Activated CD4-positive, alpha-beta T cell treated with anti-CD3 and anti-CD28 coated beads, Interleukin-2, amount 10 ng/mL, durations not matched to agents 24 days and 14 days (primary cell): ENCODE data around the gene CCDC201. TPM values are rescaled to one million over a fixed set of nuclear protein-coding genes. Genes with fewer than 3 reads are reported as not detected.

Experiments
- DNase-seq: peaks from one replicate; pipeline ENCODE4 v3.0.0; 2022
- H3K27ac Mint-ChIP-seq: one replicate; pipeline ENCODE4 v1.8.0; 2022; ENCODE audit warnings: mild to moderate bottlenecking, mixed read lengths
- H3K27me3 Mint-ChIP-seq: one replicate; pipeline ENCODE4 v1.8.0; 2022; ENCODE audit warnings: mixed read lengths
- H3K36me3 Mint-ChIP-seq: one replicate; pipeline ENCODE4 v1.8.0; 2022; ENCODE audit warnings: low read depth, mild to moderate bottlenecking, mixed read lengths
- H3K4me1 Mint-ChIP-seq: one replicate; pipeline ENCODE4 v1.8.0; 2021; ENCODE audit warnings: mixed read lengths
- H3K4me3 Mint-ChIP-seq: one replicate; pipeline ENCODE4 v1.8.0; 2022; ENCODE audit warnings: mild to moderate bottlenecking, moderate library complexity, mixed read lengths
- H3K9me3 Mint-ChIP-seq: one replicate; pipeline ENCODE4 v1.8.0; 2021; ENCODE audit warnings: mixed read lengths
- intact Hi-C: fragments of 100-400 bp; cut with micrococcal nuclease; formaldehyde crosslinking; loops from one replicate; pipeline ENCODE4 v1.15.1; 2023
- total RNA-seq: library from RNA; stranded (reverse); gene quantifications from 2 replicates; pipeline ENCODE4 v1.2.3, GENCODE V29; 2022

Gene CCDC201, protein sequence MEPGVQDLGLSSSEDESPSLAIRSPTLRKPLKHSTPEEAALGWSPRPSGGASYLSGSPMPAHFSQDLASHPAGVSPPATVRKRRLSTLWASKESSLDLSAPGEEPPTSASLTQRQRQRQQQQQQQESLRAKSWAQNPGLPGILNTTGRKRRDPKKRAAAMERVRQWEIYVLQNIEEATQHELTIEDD
- total RNA-seq = not detected in 2 replicates

DNA sequence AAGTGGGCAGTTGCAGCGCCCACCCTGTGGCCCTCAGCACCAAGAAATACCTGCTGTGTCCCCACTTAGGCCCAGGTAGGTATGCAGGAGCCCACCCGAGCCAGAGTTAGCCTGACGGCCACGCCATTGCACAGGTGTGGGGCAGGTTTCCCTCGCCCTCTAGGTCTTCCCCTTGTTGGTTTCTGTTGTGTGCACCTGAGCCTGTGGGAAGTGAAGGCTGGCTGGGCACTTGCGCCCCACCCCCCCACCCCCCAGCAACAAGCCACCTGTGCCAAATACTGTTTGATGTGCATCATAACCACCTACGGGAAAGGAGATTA lies at the start of gene CCDC201:
CCDC201 (minus strand) TSS at position 48 of the 320 bp plus-strand sequence. CDS start 75 bp downstream, outside the sequence.
- no peaks in the 10 kb centered on the region for H3K27me3 Mint-ChIP-seq
- intact Hi-C loops = no loop called here
- DNase-seq = no peak
- H3K9me3 Mint-ChIP-seq = no peaks in the 10 kb centered on the region
- H3K27ac Mint-ChIP-seq = no peak within 1 kb of the TSS
- no peaks in the 10 kb centered on the region for H3K36me3 Mint-ChIP-seq
- H3K4me3 Mint-ChIP-seq = no peak within 1 kb of the TSS
- no peaks in the 10 kb centered on the region for H3K4me1 Mint-ChIP-seq

DNA sequence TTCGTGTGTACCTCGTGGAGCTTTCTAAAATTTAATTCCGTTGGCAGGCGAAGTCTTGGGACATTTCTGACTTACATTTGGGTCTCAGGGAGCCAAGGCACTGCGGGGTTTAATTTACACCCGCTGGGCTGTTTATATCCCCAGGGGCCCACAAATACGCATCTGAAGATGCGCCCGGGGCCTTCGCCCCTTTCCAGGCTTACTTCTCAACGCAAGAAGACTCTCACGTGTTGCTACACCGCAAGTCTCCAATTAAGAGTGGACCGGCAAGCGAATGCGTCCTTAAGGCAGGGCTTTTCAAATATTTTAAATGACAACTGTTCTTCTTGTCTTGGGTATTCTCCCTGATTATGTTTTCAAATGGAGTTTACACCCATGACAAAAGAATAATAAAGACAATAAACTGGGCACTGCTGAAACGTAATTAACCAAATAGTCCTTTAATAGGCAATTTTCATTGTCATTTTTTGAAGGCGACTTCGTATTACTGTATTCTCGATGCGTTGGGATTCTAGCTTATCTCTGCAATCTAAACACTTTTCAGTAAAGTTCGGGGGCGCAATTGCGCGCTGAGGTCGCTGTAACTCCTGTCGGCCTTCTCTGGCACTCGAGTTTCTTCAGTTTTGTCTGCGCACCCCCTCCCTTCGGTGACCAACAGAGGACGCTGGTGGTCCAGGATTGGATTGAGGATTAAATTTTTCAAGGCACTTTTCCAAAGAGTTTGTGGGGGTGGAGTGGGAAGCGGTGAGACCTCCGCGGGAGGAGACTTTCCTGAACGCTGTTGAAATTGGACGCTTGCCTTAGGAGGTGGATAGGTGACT lies 49.0 kb upstream of the CCDC201 start:
- Mint-ChIP-seq H3K4me1 (peaks cover 20% of the 10 kb centered on the region), H3K9me3 (no peaks in the 10 kb centered on the region), H3K36me3 (no peaks in the 10 kb centered on the region), H3K4me3 (peak overlapping the region; percentile 67), H3K27me3 (peaks cover 57% of the 10 kb centered on the region), H3K27ac (no peak overlapping the region)
- intact Hi-C loops = loop anchor here (10.0 kb wide), 1 partner anchor 1333 kb away; no protein-coding TSS in a partner anchor
- DNase-seq = peak; percentile 68

DNA sequence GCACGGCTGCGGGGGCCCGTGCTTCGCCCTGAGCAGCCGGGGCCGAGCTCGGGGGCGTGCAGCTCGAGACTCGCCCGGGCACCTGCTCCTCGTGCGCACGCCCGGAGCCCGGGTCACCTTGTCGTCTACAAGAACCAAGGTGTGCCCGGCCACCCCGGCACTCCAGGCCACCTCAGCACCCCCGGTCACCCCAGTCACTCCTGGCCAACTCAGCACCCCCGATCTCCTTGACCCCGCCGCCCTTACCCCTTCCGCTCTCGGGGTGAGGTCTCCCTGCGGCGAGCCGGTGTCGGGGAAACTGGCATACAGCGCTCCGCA lies 48.5 kb upstream of the CCDC201 start:
- Mint-ChIP-seq H3K4me3 (peak overlapping the region; percentile 67), H3K9me3 (no peaks in the 10 kb centered on the region), H3K27me3 (peaks cover 57% of the 10 kb centered on the region), H3K36me3 (no peaks in the 10 kb centered on the region), H3K27ac (no peak overlapping the region), H3K4me1 (peaks cover 20% of the 10 kb centered on the region)
- no peak for DNase-seq
- intact Hi-C loops = loop anchor here (10.0 kb wide), 1 partner anchor 1333 kb away; no protein-coding TSS in a partner anchor

DNA sequence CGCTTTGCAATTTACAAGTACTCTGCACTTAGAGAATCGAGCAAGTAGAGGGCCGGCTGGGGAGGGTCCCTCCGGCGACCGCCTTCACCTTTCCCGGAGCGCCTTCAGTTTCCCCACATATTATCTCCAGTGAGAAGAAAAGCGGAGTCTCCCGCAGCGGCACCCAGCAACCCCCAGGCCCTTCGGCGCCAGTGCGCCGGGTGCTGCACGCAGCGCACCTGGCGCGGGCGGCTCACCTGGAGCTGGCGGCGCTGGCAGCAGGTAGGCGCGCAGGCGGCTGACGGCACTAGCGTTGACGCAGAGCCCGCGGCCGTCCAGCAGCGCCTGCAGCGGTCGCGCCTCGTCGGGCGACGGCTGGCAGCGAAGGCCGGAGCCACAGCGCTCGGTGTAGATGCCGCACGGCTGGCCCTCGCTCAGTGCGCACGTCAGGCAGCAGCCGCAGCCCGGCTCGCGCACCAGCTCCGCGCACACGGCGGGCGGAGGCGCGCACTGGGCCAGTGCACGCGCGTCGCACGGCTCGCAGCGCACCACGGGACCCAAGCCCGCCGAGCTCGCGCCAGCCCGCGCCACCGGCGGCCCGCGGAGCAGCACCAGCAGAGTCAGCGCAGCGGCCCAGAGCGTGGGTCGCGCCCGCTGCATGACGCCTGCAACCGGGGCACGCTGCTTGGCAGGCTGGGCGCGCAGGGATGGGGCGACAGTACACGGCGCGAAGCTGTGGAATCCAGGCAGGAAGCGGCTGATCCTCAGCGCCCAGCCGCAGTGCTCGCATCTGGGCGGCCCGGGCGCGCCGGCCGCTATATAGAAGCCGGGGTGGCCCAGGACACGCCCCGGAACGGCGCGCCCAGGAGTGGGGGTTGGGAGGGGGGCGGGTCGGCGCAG lies 47.9 kb upstream of the CCDC201 start, which contains the start of gene IGFBP3:
IGFBP3 (minus strand) TSS at position 771 of the 879 bp plus-strand sequence; CDS start at position 639, 132 bp downstream.
- Mint-ChIP-seq H3K4me3 (peak within 1 kb of the TSS; percentile 67), H3K9me3 (no peaks in the 10 kb centered on the region), H3K4me1 (peaks cover 20% of the 10 kb centered on the region), H3K27me3 (peaks cover 54% of the 10 kb centered on the region), H3K36me3 (no peaks in the 10 kb centered on the region), H3K27ac (no peak within 1 kb of the TSS)
- intact Hi-C loops = loop anchor here (10.0 kb wide), 1 partner anchor 1334 kb away; no protein-coding TSS in a partner anchor
- peak; percentile 78 for DNase-seq

DNA sequence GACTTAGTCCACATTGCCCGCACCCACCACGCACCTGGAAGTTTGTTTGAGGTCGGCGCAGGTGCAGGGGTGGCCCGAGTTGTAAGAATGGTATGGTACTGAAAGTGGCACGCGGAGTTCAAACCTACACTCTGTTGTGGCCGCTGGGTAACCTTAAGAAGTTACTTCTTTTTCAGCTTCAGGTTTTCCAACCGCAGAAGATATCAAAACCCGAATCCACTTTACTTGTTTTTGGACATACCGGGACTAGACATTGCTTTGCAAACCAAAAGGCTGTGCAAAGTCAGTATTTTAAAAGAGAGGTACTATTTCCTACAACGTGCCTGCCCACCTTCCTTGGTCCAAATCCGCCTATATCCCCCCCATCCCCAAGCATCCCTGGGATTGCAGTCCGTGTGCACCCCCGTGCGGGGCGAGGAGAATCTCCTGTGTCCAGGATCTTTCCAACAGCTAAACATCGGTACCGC lies 47.1 kb upstream of the CCDC201 start:
- no peaks in the 10 kb centered on the region for H3K9me3 Mint-ChIP-seq
- DNase-seq = peak; percentile 52
- H3K27ac Mint-ChIP-seq = no peak overlapping the region
- H3K36me3 Mint-ChIP-seq = no peaks in the 10 kb centered on the region
- H3K4me3 Mint-ChIP-seq = peak overlapping the region; percentile 67
- peaks cover 20% of the 10 kb centered on the region for H3K4me1 Mint-ChIP-seq
- peaks cover 51% of the 10 kb centered on the region for H3K27me3 Mint-ChIP-seq
- intact Hi-C loops = loop anchor here (10.0 kb wide), 1 partner anchor 1335 kb away; no protein-coding TSS in a partner anchor

DNA sequence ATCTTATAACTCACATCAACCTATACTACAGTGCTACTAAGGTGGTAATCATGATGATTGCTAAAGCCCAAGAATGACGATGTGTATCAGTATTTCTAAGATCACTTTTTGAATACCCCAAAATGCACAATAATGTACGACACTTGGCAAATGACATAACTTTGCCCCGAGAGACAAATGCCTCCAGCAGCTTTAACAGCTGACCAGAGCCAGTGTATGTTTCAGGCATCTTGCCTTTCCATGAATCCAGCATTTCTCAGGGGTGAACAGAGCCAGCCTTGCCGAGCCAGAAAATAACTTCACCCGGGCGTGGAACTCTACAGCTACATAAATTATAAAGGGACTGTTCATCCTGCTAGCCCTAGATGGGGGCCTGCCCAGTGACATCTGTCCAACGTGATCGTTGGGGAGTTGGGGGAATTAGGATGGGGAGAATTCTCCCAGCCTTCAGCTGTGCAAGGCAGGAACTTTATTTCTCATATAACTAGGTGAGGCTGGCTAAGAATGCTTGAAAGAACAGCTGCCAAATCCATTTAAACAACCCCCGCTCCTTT lies 46.4 kb upstream of the CCDC201 start:
- peaks cover 20% of the 10 kb centered on the region for H3K4me1 Mint-ChIP-seq
- H3K9me3 Mint-ChIP-seq = no peaks in the 10 kb centered on the region
- peak; percentile 50 for DNase-seq
- no peak overlapping the region for H3K4me3 Mint-ChIP-seq
- H3K36me3 Mint-ChIP-seq = no peaks in the 10 kb centered on the region
- intact Hi-C loops = no loop called here
- peaks cover 45% of the 10 kb centered on the region for H3K27me3 Mint-ChIP-seq
- H3K27ac Mint-ChIP-seq = no peak overlapping the region

DNA sequence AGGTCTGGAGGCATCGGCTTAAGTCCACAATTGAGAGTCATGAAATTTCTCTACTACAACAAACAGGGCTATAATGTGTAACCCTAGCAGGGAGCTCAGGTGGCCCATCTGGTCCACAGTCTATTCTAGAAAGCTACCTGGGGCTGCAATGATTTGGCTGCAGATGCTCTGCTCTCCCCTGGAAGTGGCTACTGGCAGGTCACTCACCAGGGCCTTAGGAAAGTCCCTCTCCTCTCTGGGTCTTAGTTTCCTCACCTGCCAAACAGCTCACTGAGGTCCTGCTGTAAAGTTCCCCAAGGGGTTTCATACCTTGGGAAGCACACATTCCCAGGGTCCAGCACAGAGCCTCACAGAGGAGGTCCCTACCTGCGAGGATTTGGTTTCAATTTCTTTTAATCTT lies 45.7 kb upstream of the CCDC201 start:
- Mint-ChIP-seq H3K9me3 (no peaks in the 10 kb centered on the region), H3K27me3 (peaks cover 43% of the 10 kb centered on the region), H3K4me3 (no peak overlapping the region), H3K4me1 (peaks cover 20% of the 10 kb centered on the region), H3K27ac (no peak overlapping the region), H3K36me3 (no peaks in the 10 kb centered on the region)
- peak; percentile 55 for DNase-seq
- intact Hi-C loops = no loop called here

DNA sequence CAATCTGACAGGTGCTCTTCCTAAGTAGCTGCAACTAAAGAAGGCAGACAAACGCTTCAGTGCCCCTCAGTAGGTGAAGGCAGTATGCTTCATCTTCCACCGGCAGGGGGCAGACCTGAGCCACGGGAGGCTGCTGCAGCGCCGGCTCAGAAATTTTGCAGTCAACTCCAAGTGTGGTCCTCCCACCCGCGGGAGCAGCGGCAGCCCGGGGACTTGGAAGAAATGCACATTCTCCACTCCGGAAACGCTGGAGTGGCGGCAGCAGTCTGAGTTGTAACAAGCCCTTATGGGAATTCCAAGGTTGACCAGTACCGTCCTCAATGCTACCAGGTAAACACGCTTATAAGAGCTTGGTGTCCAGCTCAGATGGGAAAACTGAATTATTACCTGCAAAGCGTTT lies 44.8 kb upstream of the CCDC201 start:
- no peak overlapping the region for H3K27ac Mint-ChIP-seq
- H3K36me3 Mint-ChIP-seq = no peaks in the 10 kb centered on the region
- peaks cover 38% of the 10 kb centered on the region for H3K27me3 Mint-ChIP-seq
- H3K9me3 Mint-ChIP-seq = no peaks in the 10 kb centered on the region
- H3K4me3 Mint-ChIP-seq = no peak overlapping the region
- intact Hi-C loops = loop anchor here (2.0 kb wide), 2 partner anchors 435 to 1171 kb away; no protein-coding TSS in a partner anchor
- peak; percentile 93 for DNase-seq
- H3K4me1 Mint-ChIP-seq = peaks cover 14% of the 10 kb centered on the region

DNA sequence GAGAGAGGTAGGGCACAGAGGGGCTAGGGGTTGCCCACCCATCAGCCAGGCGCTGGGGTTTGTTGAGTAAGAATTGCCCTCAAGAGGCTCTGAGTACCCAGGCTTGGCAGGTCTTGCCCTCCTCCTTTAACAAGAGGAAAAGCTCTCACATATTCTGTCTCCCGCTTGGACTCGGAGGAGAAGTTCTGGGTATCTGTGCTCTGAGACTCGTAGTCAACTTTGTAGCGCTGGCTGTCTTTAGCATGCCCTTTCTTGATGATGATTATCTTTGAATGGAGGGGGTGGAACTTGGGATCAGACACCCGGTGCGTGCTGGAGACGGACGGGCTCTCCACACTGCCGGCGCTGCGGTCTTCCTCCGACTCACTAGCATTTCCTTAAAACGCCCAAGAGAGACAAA lies 44.2 kb upstream of the CCDC201 start:
- H3K27ac Mint-ChIP-seq = no peak overlapping the region
- intact Hi-C loops = loop anchor here (2.0 kb wide), 2 partner anchors 436 to 1172 kb away; no protein-coding TSS in a partner anchor
- H3K4me1 Mint-ChIP-seq = peaks cover 8% of the 10 kb centered on the region
- no peaks in the 10 kb centered on the region for H3K36me3 Mint-ChIP-seq
- H3K27me3 Mint-ChIP-seq = peaks cover 32% of the 10 kb centered on the region
- peak; percentile 51 for DNase-seq
- no peaks in the 10 kb centered on the region for H3K9me3 Mint-ChIP-seq
- no peak overlapping the region for H3K4me3 Mint-ChIP-seq

DNA sequence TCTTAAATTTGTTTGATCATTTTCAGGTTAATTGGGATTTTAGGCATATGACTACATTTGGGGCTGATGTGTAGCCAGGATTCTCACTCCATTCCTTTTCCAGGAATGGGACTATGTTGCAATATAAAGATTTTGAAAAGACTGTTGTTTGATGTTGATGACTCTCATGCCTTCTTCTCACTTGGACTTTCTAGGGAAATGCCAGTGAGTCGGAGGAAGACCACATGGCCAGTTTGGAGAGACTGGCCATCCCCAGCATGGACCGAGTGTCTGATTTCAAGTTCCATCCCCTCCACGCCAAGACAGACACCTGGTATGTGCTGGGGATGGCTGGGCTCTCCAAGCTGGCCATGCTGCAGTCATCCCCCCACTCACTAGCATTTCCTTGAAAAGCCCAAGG lies 42.7 kb upstream of the CCDC201 start:
- H3K27me3 Mint-ChIP-seq = peaks cover 25% of the 10 kb centered on the region
- intact Hi-C loops = loop anchor here (2.0 kb wide), 2 partner anchors 437 to 1173 kb away; no protein-coding TSS in a partner anchor
- no peak overlapping the region for H3K4me3 Mint-ChIP-seq
- no peak for DNase-seq
- no peaks in the 10 kb centered on the region for H3K9me3 Mint-ChIP-seq
- H3K27ac Mint-ChIP-seq = no peak overlapping the region
- no peaks in the 10 kb centered on the region for H3K36me3 Mint-ChIP-seq
- peaks cover 6% of the 10 kb centered on the region for H3K4me1 Mint-ChIP-seq

DNA sequence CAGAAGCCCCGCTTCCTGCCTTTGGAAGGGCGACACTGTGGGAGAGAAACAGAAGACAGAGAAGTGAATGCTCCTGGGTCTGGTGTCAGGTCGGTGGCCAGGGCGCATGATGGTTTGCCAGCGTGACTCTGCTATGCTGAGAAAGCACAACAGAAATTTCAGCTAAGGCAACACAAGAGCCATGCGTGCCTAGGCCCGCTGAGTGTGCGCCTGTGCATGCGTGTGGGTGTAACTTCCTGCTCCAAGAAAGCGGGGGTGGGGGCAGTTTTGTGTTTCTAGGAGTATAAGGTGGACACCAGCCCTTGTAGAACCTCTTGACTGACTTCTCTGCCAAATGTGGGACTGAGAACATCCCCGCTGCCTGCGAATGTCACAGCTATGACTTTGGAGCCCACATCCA lies 42.0 kb upstream of the CCDC201 start:
- no peaks in the 10 kb centered on the region for H3K36me3 Mint-ChIP-seq
- no peak overlapping the region for H3K27ac Mint-ChIP-seq
- no peaks in the 10 kb centered on the region for H3K9me3 Mint-ChIP-seq
- intact Hi-C loops = no loop called here
- H3K4me1 Mint-ChIP-seq = peaks cover 2% of the 10 kb centered on the region
- no peak for DNase-seq
- peaks cover 21% of the 10 kb centered on the region for H3K27me3 Mint-ChIP-seq
- no peak overlapping the region for H3K4me3 Mint-ChIP-seq

DNA sequence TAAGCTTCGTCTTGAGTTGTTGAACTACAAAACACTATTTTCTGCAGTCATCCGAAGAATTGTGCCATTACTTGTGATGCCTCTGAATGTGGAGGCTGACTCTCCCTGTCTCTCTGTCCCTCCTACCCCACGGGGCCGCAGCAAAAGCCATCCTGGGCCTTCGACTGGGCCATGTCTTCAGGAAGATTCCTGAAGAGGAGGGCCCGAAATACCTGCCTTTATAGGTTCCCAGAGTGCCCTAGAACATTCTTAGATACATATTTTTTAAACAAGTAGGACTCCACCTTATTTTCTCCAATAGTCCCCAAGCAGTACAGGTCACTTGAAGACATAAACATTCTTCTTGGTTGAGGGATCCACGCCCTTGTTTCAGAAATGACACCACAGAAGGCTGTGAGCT lies 40.1 kb upstream of the CCDC201 start:
- no peak overlapping the region for H3K27ac Mint-ChIP-seq
- no peaks in the 10 kb centered on the region for H3K4me1 Mint-ChIP-seq
- intact Hi-C loops = no loop called here
- H3K9me3 Mint-ChIP-seq = no peaks in the 10 kb centered on the region
- no peak overlapping the region for H3K4me3 Mint-ChIP-seq
- peak; percentile 43 for DNase-seq
- H3K27me3 Mint-ChIP-seq = peaks cover 5% of the 10 kb centered on the region
- no peaks in the 10 kb centered on the region for H3K36me3 Mint-ChIP-seq

DNA sequence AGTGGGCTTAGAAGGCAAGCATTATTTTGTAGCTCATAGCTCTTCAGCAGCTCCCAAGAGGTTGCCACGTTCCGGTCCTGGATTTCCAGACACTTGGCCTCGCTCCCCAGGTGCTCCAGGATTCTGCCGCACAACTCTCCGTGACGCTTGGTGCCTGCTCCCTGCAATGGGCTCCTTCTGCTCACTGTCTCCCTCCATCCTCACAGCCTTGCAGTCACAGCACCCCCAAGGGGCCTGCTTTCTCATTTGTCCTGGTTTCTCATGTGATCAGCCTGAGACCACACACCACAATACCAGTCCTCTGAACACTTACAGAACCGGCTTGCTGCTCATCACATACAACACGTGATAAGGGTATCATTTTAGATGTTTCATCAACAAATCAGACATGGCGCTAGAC lies 38.4 kb upstream of the CCDC201 start:
- Mint-ChIP-seq H3K27ac (no peak overlapping the region), H3K4me1 (no peaks in the 10 kb centered on the region), H3K36me3 (no peaks in the 10 kb centered on the region), H3K9me3 (no peaks in the 10 kb centered on the region), H3K4me3 (no peak overlapping the region), H3K27me3 (peaks cover 4% of the 10 kb centered on the region)
- peak; percentile 43 for DNase-seq
- intact Hi-C loops = no loop called here
